GM12873 (cell line): ENCODE data around the gene RIPOR3.

Experiments used
- TF ChIP-seq, protein P1 (sequence below): IDR thresholded peaks from 2 replicates; pipeline ENCODE4 v1.5.1; 2012; ENCODE audit warnings: low read depth, mild to moderate bottlenecking, moderate library complexity, low read length, control low read depth; ENCODE audit not compliant: insufficient read depth; ENCODE audit errors: missing control alignments

Gene RIPOR3

DNA sequence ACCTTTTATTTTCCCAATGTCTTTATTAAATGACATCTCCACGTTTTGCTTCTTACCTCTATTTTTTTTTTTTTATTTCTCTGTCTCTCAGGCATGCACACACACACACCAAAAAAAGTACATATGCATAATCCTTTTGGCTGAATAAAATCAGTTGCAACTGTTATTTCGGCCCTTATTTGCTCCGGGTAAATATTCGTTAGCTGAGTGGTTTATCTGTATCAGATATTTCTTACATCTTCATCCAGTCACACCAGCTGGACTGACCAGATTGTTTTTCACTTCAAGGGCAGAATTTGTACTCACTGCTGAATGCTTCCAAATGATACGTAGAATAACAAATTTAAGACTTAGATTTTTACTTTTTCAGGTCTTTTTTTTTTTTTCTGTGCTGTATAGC, 135.7 kb downstream of the RIPOR3 start:
- TF ChIP-seq, protein P1, sequence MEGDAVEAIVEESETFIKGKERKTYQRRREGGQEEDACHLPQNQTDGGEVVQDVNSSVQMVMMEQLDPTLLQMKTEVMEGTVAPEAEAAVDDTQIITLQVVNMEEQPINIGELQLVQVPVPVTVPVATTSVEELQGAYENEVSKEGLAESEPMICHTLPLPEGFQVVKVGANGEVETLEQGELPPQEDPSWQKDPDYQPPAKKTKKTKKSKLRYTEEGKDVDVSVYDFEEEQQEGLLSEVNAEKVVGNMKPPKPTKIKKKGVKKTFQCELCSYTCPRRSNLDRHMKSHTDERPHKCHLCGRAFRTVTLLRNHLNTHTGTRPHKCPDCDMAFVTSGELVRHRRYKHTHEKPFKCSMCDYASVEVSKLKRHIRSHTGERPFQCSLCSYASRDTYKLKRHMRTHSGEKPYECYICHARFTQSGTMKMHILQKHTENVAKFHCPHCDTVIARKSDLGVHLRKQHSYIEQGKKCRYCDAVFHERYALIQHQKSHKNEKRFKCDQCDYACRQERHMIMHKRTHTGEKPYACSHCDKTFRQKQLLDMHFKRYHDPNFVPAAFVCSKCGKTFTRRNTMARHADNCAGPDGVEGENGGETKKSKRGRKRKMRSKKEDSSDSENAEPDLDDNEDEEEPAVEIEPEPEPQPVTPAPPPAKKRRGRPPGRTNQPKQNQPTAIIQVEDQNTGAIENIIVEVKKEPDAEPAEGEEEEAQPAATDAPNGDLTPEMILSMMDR, result no peak

DNA sequence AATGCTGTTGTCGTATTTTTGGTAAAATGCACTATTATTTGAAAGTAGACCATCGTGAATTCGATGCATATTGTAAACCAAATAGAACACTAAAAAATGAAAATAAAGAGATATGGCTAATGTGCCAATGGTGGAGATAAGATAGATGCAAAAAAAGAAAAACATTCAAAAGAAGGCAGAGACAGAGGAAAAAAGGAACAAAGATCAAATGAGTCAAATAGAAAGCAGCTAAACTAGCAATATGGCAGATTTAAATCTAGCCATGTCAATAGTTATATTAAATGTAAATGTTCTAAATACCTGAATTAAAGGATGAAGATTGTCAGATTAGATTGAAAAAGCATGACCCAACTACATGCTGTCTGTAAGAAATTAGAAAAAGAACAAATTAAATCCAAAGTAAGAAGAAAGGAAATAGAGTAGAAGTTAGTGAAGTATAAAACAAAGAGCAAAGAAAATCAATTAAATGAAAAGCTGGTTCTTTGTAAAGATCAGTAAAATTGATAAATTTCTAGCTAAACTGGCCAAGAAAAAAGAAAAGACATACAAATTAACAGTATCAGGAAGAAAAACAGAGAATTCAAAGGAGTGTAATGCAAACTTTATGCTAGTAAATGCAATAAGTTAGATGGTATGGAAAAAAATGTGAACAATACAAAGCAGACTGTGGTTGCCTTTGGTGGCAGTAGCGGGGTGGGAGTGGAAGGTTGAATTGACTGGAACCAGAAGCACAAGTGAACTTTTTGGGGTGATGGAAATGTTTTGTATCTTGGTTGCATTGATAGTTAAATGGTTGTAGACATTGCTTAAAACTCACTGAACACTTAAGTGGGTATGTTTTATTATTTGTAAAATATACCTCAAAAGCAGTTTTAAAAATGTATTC, 136.4 kb downstream of the RIPOR3 start:
- TF ChIP-seq, protein P1, result no peak

DNA sequence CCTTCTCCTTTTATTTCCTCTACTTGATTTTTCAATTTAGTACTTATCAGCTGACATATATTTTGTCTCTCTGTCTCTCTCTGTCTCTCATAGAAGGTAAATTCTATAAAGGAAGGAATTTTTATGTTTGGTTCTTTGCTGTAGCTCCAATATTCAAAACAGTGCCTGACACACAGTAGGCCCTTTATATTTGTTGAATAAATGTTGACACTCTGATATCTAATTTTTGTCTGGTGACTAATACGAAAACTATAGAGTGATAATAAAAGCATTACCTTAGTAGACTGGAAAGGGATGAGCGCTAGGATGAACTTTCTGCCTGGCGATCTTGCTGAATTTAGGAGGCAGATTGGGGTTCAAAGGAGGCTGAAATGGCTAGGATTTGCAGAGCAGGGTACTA, 138.4 kb downstream of the RIPOR3 start:
- TF ChIP-seq, protein P1, result no peak

DNA sequence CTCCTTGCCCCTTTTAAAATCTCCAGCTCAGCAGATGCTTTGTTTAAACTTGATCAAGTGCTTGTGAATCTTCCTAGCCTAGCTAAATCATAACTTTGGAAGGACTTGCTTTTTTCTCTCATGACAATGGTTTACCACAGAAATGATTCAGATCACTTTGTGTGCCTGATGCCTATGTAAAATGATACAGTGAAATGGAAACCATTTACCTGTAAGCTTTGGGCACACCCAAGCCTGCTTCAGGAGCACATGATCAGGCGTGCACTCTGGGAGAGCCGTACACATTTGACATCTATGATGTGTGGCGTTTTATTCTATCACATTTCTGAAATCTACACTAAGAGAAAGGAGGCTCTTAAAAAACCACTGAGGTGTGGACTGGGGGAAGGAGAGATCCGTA, 140.1 kb downstream of the RIPOR3 start:
- TF ChIP-seq, protein P1, result no peak

DNA sequence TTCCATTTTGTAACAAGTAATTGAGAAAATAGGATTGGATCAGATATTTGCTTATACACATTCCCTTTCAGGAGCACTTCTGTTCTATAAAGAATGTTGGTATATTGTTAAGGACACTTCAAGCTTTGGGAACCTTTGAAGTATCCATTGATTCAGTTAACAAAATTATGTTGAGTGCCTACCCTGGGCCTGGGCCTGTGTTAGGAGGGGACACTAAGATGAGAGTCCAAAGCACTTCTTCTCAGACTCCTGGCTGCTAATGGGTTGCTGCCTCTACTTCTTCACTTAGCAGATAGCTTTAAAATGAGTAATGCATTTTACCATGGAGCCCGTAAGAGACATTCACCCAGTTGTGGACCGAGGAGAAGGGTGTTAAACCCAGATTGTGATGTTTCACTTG, 140.8 kb downstream of the RIPOR3 start:
- TF ChIP-seq, protein P1, result no peak

DNA sequence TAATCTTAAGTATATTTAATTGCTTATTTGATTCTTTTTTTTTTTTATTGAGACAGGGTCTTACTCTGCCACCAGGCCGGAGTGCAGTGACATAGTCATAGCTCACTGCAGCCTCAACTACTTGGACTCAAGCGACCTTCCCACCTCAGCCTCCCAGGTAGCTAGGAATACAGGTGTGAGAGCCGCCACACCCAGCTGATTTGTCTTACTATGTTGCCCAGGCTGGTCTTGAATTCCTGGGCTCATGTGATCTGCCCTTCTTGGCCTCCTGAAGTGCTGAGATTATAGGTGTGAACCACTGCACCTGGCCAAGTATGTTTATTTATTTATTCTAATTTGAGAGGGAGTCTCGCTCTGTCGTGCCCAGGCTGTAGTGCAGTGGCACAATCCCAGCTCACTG, 142.9 kb downstream of the RIPOR3 start:
- TF ChIP-seq, protein P1, result no peak

DNA sequence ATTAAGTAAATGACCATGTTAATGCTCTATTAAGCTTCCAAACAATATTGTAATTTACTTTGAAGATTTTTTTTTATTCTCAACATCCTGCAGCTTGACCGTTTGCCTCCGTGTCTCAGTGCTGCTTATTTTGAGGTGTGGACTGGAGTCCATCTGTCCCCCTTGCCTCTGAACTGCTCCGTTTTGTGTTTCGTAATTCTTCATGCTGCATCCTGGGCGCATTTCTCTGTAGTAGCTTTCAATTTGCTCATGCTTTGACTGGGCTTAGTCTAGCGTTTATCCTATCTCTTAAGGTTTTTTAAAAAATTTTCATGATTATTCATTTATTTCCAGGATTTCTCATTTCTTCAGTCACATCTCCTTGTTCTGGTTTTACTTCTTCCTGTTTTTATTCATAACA, 143.4 kb downstream of the RIPOR3 start:
- TF ChIP-seq, protein P1, result no peak
